ENCODE measurements around the gene BCAS1.

DNA sequence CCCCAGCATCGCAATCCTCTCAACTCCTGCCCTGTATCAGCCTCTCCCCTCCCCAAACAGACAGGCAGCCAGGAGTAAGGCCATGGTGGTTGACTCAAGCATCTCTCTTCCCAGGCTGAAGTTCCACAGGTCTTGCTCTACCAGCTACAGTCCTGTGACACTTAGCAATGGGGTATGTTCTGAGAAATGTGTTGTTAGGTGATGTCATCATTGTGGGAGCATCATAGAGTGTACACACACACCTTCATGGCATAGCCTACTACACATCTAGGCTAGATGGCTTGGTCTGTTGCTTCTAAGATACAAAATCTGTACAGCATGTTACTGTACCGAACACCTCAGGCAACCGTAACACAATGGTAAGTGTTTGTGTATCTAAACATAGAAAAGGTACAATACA, 29.5 kb upstream of the BCAS1 start:
- TF ChIP-seq, protein P1, sequence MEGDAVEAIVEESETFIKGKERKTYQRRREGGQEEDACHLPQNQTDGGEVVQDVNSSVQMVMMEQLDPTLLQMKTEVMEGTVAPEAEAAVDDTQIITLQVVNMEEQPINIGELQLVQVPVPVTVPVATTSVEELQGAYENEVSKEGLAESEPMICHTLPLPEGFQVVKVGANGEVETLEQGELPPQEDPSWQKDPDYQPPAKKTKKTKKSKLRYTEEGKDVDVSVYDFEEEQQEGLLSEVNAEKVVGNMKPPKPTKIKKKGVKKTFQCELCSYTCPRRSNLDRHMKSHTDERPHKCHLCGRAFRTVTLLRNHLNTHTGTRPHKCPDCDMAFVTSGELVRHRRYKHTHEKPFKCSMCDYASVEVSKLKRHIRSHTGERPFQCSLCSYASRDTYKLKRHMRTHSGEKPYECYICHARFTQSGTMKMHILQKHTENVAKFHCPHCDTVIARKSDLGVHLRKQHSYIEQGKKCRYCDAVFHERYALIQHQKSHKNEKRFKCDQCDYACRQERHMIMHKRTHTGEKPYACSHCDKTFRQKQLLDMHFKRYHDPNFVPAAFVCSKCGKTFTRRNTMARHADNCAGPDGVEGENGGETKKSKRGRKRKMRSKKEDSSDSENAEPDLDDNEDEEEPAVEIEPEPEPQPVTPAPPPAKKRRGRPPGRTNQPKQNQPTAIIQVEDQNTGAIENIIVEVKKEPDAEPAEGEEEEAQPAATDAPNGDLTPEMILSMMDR (IDR thresholded peaks at IDR 0.05), result no peak
- no peak for TF ChIP-seq EZH2 (IDR thresholded peaks at IDR 0.05; ENCODE audit: borderline replicate concordance, insufficient read depth, low read depth, low read length, poor library complexity, severe bottlenecking)

Measured in B cell (primary cell).